CD14-positive monocyte (primary cell): ENCODE data around the gene DLEC1. TPM values are rescaled to one million over a fixed set of nuclear protein-coding genes. Genes with fewer than 3 reads are reported as not detected.
"Not testable (repeated sequence)": the region's sequence is repeated elsewhere in the genome, so short reads cannot be mapped to it uniquely, and the experiment has no call there.

Source experiments
- DNase-seq, 3 donors: peaks; one replicate each; pipeline ENCODE4 v3.0.0-alpha.2; 2011 to 2022
- H2AFZ ChIP-seq: 2 replicates; pipeline ENCODE4 v1.6.0; 2012; ENCODE audit warnings: mild to moderate bottlenecking, low read depth, low read length, inconsistent platforms; ENCODE audit not compliant: insufficient read depth, poor library complexity, severe bottlenecking
- H3K27ac ChIP-seq, 2 donors: 1 replicate in 1 of 2; 2 replicates in 1 of 2; pipeline ENCODE4 v1.5.1; 2012 to 2013; ENCODE audit warnings: low read length in 2 of 2, control low read depth in 1 of 2, inconsistent platforms in 1 of 2, low read depth in 1 of 2, mild to moderate bottlenecking in 1 of 2
- H3K27me3 ChIP-seq, 2 donors: one replicate each; pipeline versions ENCODE4 v1.6.0 to v1.6.1; 2011 to 2013; ENCODE audit warnings: low read length in 2 of 2; ENCODE audit not compliant: control insufficient read depth in 2 of 2, insufficient read depth in 2 of 2
- H3K36me3 ChIP-seq, 2 donors: replicated peaks in 1 of 2; 1 replicate in 1 of 2; 2 replicates in 1 of 2; pipeline versions ENCODE4 v1.5.1 to v1.6.1; 2012 to 2013; ENCODE audit warnings: low read length in 2 of 2, control low read depth in 1 of 2, inconsistent platforms in 1 of 2, mild to moderate bottlenecking in 1 of 2; ENCODE audit not compliant: insufficient read depth in 2 of 2, control insufficient read depth in 1 of 2
- H3K4me1 ChIP-seq, 2 donors: 1 replicate in 1 of 2; 2 replicates in 1 of 2; pipeline versions ENCODE4 v1.5.1 to v1.6.1; 2012 to 2013; ENCODE audit warnings: low read length in 2 of 2, control low read depth in 1 of 2, inconsistent platforms in 1 of 2, mild to moderate bottlenecking in 1 of 2, moderate library complexity in 1 of 2; ENCODE audit not compliant: insufficient read depth in 2 of 2, control insufficient read depth in 1 of 2
- H3K4me2 ChIP-seq: replicated peaks from 2 replicates; pipeline ENCODE3; 2012; ENCODE audit warnings: low read length, moderate library complexity, mild to moderate bottlenecking; ENCODE audit not compliant: poor library complexity, severe bottlenecking; ENCODE audit errors: extremely low read depth
- H3K4me3 ChIP-seq, 3 experiments: fragments of 200-600 bp in 1 of 3; sonication (generic) in 1 of 3; replicated peaks in 1 of 3; 1 replicate in 2 of 3; 2 replicates in 1 of 3; pipeline ENCODE4 v1.5.1; 2011 to 2013; ENCODE audit warnings: low read length in 3 of 3, mild to moderate bottlenecking in 3 of 3, control low read depth in 2 of 3, low read depth in 2 of 3, inconsistent platforms in 1 of 3, moderate library complexity in 1 of 3
- H3K79me2 ChIP-seq: 2 replicates; pipeline ENCODE4 v1.6.0; 2012; ENCODE audit warnings: mild to moderate bottlenecking, control low read depth, inconsistent platforms, low read length, moderate library complexity; ENCODE audit not compliant: insufficient read depth
- H3K9ac ChIP-seq: 2 replicates; pipeline ENCODE4 v1.6.0; 2017; ENCODE audit warnings: low read length, mild to moderate bottlenecking; ENCODE audit not compliant: insufficient read depth, poor library complexity, severe bottlenecking
- H3K9me3 ChIP-seq, 2 donors: replicated peaks in 1 of 2; 1 replicate in 1 of 2; 2 replicates in 1 of 2; pipeline versions ENCODE4 v1.5.1 to v1.6.1; 2012 to 2013; ENCODE audit warnings: low read length in 2 of 2, control low read depth in 1 of 2; ENCODE audit not compliant: control insufficient read depth in 1 of 2, insufficient read depth in 1 of 2
- H4K20me1 ChIP-seq: 2 replicates; pipeline ENCODE4 v1.6.0; 2012; ENCODE audit warnings: mild to moderate bottlenecking, low read length, control low read depth, moderate library complexity; ENCODE audit not compliant: insufficient read depth
- H3K27ac Mint-ChIP-seq, 7 donors: one replicate each; pipeline ENCODE4 v1.8.0; 2020; ENCODE audit warnings: mild to moderate bottlenecking in 7 of 7, mixed read lengths in 7 of 7, moderate library complexity in 6 of 7, inconsistent platforms in 2 of 7
- H3K27me3 Mint-ChIP-seq, 3 donors: one replicate each; pipeline ENCODE4 v1.8.0; 2021 to 2022; ENCODE audit warnings: low read depth in 3 of 3, mild to moderate bottlenecking in 3 of 3, mixed read lengths in 3 of 3, moderate library complexity in 3 of 3, inconsistent platforms in 1 of 3
- H3K36me3 Mint-ChIP-seq, 2 donors: one replicate each; pipeline ENCODE4 v1.8.0; 2020; ENCODE audit warnings: mixed read lengths in 2 of 2, inconsistent platforms in 1 of 2, mild to moderate bottlenecking in 1 of 2
- H3K4me1 Mint-ChIP-seq: one replicate; pipeline ENCODE4 v1.8.0; 2020; ENCODE audit warnings: mild to moderate bottlenecking, mixed read lengths
- H3K4me3 Mint-ChIP-seq, 2 donors: one replicate each; pipeline ENCODE4 v1.8.0; 2020; ENCODE audit warnings: mild to moderate bottlenecking in 2 of 2, mixed read lengths in 2 of 2, moderate library complexity in 1 of 2
- H3K9me3 Mint-ChIP-seq, 7 donors: one replicate each; pipeline ENCODE4 v1.8.0; 2020 to 2022; ENCODE audit warnings: mixed read lengths in 7 of 7, mild to moderate bottlenecking in 6 of 7, moderate library complexity in 6 of 7, inconsistent platforms in 2 of 7
- CTCF ChIP-seq: fragments of 200-600 bp; IDR thresholded peaks from one replicate; pipeline ENCODE4 v1.8.0; 2022; ENCODE audit warnings: antibody characterized with exemption, mild to moderate bottlenecking
- WGBS: methylation state at CpG from one replicate; pipeline ENCODE4 v1.1.5; 2013; ENCODE audit warnings: missing lambda C conversion rate; ENCODE audit not compliant: insufficient coverage; 5-methylcytosine and 5-hydroxymethylcytosine counted together
- intact Hi-C, 2 donors: fragments of 100-400 bp; cut with micrococcal nuclease; formaldehyde crosslinking; loops; one replicate each; pipeline versions ENCODE4 v1.15.0 to v1.15.1; 2023
- polyA plus RNA-seq, 3 donors: library from polyadenylated mRNA; depleted of rRNA in 1 of 3; unstranded in 2 of 3; stranded (reverse) in 1 of 3; fragments of 300-500 nt in 2 of 3; fragments of >200 nt in 1 of 3; fragmentation: Illumina TruSeq in 2 of 3; gene quantifications; 1 replicate in 2 of 3; 2 replicates in 1 of 3; pipeline ENCODE4 v1.2.3, GENCODE V29; 2012 to 2021

DLEC1 gene
- polyA plus RNA-seq, 3 donors: 0.11 to 0.81 (median 0.14) TPM

DNA sequence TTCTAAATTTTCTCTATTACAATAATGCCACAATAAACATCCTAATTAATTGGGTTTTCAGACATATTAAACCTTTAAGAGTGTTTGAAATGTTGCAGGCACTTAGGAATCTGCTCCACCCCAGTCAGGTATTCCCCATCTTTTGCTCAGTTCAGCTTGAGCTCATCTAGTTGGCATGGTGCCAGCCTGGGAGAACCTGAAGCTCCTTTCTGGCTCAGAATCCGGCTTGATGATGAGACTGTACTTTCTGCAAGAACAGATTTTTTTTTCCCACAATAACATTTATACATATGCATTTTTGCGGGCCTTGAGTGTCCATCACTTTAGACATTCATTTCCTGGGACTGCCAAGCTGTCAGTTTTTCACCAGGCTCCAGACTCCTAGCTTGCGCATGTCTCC lies 118.6 kb downstream of the DLEC1 start:
- peak overlapping the region in 1 of 2 donors; percentile 62 for H3K27ac ChIP-seq
- H4K20me1 ChIP-seq: no peaks in the 10 kb centered on the region
- no peak overlapping the region for H3K4me3 Mint-ChIP-seq
- H3K9me3 ChIP-seq: no peaks in the 10 kb centered on the region
- no peaks in the 10 kb centered on the region for H3K27me3 Mint-ChIP-seq
- no peaks in the 10 kb centered on the region for H3K27me3 ChIP-seq
- peaks cover 38 to 39% of the 10 kb centered on the region in 2 donors for H3K4me1 ChIP-seq
- 100% methylated on average over 2 of the region's 3 CpGs for WGBS
- DNase-seq: no peak
- intact Hi-C loops: no loop called here
- peaks cover 0 to 3% of the 10 kb centered on the region in 2 donors for H3K36me3 Mint-ChIP-seq
- H3K4me3 ChIP-seq: no peak overlapping the region
- no peak overlapping the region for H3K9ac ChIP-seq
- peak overlapping the region in 1 of 7 donors; percentile 6 for H3K27ac Mint-ChIP-seq
- no peaks in the 10 kb centered on the region for H3K79me2 ChIP-seq
- H3K9me3 Mint-ChIP-seq: no peaks in the 10 kb centered on the region
- H2AFZ ChIP-seq: no peak overlapping the region
- H3K36me3 ChIP-seq: no peaks in the 10 kb centered on the region
- no peak for TF ChIP-seq CTCF
- H3K4me2 ChIP-seq: no peak overlapping the region
- H3K4me1 Mint-ChIP-seq: peaks cover 40% of the 10 kb centered on the region

DNA sequence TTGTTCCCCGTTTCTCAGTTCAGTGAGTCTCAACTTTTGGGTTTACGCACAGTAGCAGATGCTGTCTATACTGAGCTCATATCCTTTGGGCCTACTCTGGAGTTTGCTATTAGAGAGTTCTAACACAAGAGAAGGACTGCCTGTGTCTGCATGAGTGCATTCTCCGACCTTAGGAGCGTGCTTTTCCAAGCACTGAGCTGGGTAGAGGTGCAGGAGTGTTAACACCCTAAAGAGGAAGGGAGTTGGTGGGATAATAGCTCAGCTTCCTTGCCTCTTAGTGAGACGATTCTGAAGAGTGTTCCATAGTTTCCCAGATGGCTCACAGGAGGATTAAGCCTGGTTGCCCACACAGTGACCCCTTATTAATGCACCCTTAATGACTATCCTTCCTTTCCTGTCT lies 119.5 kb downstream of the DLEC1 start:
- Mint-ChIP-seq H3K9me3 (no peaks in the 10 kb centered on the region), H3K4me3 (no peak overlapping the region), H3K27me3 (no peaks in the 10 kb centered on the region), H3K4me1 (peaks cover 34% of the 10 kb centered on the region), H3K27ac (peak overlapping the region in 5 of 7 donors; percentile 31 to 90 (median 60)), H3K36me3 (no peaks in the 10 kb centered on the region)
- peak overlapping the region in 1 of 2 donors; percentile 62 for H3K27ac ChIP-seq
- no peaks in the 10 kb centered on the region for H3K9me3 ChIP-seq
- 61% methylated on average over 4 of the region's 5 CpGs for WGBS
- intact Hi-C loops: no loop called here
- H2AFZ ChIP-seq: peak overlapping the region; percentile 43
- peaks cover 29 to 30% of the 10 kb centered on the region in 2 donors for H3K4me1 ChIP-seq
- H4K20me1 ChIP-seq: no peaks in the 10 kb centered on the region
- no peak overlapping the region for H3K9ac ChIP-seq
- no peaks in the 10 kb centered on the region for H3K79me2 ChIP-seq
- no peak overlapping the region for H3K4me3 ChIP-seq
- no peaks in the 10 kb centered on the region for H3K27me3 ChIP-seq
- DNase-seq: no peak
- no peak overlapping the region for H3K4me2 ChIP-seq
- no peaks in the 10 kb centered on the region for H3K36me3 ChIP-seq
- no peak for TF ChIP-seq CTCF

- H3K4me3 ChIP-seq, H3K27me3 Mint-ChIP-seq, H3K9me3 Mint-ChIP-seq, intact Hi-C loops, H3K36me3 Mint-ChIP-seq, H4K20me1 ChIP-seq, H2AFZ ChIP-seq, H3K4me3 Mint-ChIP-seq, H3K27me3 ChIP-seq, DNase-seq, H3K36me3 ChIP-seq, H3K27ac ChIP-seq, H3K9me3 ChIP-seq, H3K9ac ChIP-seq, H3K4me2 ChIP-seq, H3K27ac Mint-ChIP-seq, H3K79me2 ChIP-seq: not testable (repeated sequence)
- H3K4me1 Mint-ChIP-seq: peaks cover 26% of the 10 kb centered on the region
- WGBS: 100% methylated on average over 3 of the region's 11 CpGs
- H3K4me1 ChIP-seq: peaks cover 22 to 24% of the 10 kb centered on the region in 2 donors
Measured at GRCh38 chr3:38160704-38161103, 121.7 kb downstream of the DLEC1 start.
